ENCODE measurements around the gene RAD52. TPM values are rescaled to one million over a fixed set of nuclear protein-coding genes. Genes with fewer than 3 reads are reported as not detected.

Gene RAD52
- polyA plus RNA-seq (2014; cell fraction: cytosol; rRNA removed), result 18.9 and 24.8 TPM in 2 replicates
- 81.6 and 104 TPM in 2 replicates for polyA plus RNA-seq (2014; cell fraction: nucleus; rRNA removed)

DNA sequence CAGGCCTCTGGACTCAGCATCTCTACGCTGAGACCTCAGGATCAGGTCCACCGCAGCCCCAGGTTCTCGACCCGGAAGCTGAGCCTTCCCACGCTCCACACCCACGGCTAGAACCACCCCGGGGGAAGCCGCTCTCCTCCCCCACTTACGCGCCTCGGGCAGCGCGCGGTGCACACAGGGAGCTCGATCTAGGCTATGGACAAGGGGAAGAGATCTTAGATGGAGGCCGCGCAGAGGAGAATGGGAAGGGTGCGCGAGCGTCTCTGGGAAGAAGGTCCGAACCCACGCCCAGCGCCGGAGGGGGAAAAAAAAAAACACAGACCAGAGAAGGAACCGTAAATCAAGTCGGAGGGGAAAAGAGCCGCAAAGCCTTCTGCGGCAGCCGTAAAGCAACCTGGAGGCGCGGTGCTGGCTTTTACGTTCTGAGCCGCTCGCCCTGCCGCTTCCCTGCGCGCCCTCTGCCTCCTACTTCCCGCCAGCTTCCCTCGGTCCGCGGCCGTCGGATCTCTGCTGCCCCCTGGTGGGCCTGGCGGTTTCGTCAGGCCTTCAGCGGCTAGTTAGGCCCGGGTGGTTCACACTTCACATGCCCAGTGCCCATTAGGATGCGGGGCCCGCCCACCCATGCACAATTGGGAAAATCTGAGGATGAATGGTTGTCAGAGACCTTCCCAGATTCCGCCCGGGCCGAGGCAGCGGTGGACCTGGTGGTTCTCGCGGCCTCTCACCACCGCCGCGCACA is at the start of gene RAD52:
Gene RAD52, minus strand, starts transcription at position 242 of the 739 bp plus-strand sequence. CDS start 16,636 bp downstream, outside the sequence.
- peak; percentile 100 for DNase-seq (ENCODE audit: low spot score)

DNA sequence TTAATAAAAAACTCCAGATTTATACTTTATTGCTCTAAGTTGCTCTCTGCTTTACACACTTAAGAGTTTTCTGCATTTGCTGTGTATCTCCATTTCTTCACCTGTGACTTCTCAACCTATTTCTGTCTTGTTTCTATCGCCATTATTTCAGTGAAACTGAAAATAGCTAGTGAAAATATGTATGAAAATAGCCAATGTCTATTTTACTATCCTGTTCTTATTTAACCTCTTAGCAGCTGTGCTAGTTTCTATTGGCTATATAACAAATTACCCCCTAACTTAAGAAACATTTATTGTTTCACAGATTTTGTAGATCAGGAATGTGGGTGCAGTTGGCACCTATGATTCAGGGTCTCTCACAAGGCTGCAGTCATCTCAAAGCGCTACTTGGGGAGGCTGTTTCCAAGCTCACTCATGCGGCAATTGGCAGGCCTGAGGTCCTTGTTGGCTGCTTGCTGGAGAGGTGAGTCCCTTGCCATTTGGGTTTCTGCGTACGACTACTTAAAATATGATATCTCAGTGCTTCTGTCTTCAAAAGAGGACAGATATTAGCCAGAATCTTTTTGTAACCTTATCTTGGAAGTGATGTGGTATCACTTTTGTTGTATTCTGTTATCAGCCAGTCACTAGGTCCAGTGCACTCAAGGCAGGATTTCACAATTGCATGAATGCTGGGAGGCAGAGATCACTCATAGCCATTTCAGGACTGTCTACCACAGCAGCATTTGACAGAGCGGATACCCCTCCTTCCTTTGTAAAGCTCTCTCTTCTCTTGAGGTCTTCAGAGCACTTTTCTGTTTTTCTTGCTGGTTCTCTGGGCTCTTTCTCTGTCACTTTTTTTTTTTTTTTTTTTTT is 48.8 kb upstream of the RAD52 start:
- DNase-seq (ENCODE audit: low spot score), result no peak

DNA sequence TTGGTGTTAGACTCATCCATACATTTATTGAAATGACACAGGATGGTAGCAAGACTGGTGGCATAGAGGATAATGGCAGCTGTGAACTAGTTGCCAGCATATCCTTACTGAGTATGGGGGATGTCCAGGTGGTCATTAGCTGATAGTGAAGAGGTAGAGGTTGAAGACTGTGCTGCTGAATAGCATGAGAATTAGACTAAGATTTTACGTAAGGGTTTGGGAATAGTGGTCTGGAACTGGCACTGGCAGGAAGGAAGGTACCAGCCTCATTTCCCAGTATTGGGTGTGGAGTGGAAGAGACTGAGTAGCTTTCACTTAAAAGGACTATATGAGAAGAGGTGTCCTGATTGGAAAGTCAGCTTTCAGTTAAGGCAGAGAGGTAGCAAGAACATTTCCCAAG is 48.0 kb upstream of the RAD52 start:
- no peak for DNase-seq (ENCODE audit: low spot score)

DNA sequence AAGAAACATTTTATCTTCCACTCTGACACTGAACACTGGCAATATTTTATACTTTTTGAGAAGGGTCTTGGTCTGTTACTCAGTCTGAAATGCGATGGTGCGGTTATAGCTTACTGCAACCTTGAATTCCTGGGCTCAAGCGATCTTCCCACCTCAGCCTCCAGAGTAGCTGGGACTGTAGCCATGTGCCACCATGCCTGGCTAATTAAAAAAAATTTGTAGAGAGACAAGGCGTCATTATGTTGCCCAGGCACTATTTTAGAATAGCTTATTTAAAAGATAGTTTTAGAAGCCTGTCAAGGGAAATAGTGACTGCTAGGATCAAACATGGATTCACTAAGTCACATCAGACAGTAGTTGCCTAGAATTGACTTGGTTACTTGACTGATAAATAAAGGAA is 47.4 kb upstream of the RAD52 start:
- no peak for DNase-seq (ENCODE audit: low spot score)

DNA sequence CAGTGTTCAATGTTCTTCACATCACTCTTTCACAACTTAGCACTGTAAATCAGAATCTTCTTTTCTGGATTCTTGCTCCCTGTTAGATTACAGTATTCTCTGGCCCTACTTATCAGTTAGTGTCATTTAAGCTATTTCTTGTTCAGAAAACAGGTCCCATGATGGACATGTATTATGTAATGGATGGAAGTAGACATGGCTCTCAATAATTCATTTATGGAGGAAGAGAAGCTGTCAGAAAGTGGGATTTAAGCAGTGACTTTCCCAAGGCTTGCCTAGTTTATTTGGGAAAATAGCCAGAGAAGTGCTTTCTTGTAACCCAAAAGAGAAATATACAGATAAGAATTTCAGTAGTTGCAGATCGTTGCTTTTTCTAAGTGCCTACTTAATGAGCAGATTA is 43.2 kb upstream of the RAD52 start:
- DNase-seq (ENCODE audit: low spot score), result no peak

DNA sequence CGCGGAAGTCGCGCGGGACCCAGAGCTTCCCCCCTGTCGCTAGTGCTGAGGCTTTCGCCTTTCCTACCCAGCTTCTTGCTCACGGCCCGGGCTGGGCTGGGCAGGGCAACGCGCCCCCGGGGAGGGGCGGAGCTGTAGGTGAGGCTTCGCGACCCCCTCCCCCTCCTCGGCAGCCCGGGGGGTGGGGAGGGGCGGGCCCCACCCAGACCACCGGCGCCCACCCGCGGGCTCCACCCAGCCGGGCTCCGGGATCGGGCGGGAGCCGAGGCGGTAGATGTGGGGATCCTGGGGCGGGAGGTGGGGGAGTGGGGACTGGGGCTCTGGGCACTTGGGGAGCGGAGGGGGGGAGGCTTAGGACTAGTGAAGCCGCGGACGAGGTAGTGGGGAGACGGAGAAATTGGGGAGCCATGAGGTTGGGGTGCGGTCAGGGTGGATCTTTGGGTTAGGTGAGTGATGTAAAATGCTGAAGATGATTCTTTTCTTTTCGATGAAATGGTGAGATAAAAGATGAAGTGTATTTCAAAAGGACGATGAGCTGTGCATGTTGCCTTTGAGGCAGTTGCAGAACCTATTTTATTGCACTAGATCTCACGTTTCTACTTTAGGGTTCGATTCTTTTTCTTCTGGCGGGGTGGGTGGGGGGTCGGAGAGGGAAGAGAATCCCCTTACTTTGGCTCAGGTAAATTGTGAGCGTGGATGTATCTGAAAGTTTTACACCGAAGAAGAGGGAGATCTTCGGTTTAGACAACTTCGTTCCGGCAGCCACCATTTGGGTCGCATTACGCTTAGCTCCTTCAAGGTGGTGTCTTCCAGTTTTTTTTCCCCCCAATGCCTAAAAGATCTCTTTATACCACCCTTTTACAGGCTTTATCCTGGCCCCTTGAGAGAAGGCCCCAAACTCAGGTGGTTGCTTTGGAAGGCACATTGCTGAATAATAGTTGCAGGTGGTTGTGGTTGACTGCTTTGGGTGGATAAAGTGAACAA is 42.1 kb upstream of the RAD52 start:
- peak; percentile 23 for DNase-seq (ENCODE audit: low spot score)

DNA sequence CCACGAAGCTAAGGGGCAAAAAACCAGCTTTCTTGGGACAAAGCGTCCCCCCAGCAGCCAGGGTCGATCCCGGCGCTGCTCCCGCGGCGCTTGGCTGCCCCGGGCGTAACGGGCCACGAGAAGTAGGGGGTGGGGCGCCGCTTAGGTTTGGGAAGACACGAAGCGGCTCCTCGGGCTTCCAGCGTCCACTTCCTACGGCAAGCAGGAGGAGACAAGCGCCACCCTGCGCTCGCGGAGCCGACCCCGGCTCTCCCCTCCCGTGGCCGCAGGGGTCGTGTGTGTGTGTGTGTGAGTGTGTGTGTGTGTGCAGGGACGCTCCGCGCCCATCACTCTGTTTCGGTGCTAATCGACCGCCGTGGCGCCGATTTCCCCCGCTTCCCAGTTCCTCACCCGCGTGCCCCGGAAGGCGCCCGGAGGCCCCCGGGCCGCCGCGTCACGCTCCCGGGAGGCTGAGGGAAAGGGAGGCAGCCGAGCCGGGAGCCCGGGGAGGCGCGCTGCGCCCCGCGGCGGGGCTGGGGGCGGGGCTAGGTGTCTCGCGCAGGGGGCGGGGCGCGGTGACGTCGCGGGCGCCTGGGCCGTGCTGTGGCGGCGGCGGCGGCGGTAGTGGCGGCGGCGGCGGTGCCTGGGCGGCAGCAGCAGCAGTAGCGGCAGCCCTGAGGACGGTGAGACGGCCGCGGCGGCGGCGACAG is 41.3 kb upstream of the RAD52 start, which contains the start of gene ERC1:
Gene ERC1, plus strand, starts transcription at position 563 of the 689 bp plus-strand sequence. CDS start 36,681 bp downstream, outside the sequence.
- peak; percentile 93 for DNase-seq (ENCODE audit: low spot score)

DNA sequence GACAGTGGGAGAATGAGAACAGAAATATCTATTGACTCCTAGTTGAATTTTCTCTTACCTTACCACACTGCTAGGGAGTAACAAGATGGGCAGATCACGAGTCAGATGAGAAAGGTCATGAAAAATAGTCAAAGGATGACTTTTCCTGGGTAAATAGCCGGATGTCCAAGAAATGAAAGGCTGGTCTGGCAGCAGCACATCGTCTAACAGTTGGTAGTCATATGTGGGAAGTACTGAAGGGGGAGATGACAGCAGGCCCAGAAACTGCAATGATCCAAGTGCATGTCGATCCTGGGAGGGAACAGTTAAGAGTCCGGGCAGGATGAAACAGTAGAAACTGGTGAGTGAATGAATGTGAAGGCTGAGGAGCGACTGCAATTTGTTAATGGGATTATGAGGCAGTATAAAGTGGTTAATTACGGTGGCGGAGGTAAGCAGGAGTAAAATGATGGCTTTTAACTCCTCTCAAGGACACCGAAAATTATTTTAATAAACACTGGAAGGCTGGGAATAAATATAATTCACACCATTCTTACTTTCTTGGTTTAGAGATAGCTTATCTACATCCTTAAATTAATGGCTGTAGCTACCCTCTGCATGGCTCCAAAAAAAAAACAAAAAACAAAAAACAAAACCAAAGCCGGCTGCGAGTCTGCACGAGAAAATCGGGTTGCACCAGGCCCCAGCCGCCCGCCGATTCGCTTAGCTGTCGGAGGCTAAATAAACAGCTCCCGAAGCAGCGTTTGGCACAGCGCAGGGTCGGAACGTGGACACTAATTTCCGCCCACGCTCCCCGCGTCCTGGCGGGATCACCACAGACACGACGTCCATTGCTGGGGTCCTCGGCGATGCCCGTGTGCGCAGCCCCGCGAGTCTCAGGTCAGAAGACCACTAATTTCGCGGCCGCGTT is 40.5 kb upstream of the RAD52 start:
- peak; percentile 70 for DNase-seq (ENCODE audit: low spot score)

DNA sequence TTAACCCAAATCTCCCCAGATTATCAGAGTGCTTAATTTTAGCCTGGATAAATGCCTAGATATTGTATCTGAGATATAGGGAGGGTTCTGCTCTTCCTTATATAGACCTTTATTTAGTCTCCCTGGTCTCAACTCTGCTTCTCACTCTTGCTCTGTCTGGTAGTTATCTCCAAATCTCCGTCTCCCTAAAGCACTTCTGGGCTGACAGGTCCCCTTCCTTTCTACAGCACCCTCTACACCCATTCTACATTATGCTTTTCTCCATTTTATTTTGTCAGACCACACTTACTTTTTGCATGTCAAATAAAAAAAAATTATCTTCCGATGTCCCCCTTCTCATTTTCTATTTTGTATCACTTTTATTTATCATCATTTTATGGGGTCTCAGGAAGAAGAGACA is 39.6 kb upstream of the RAD52 start:
- peak; percentile 22 for DNase-seq (ENCODE audit: low spot score)

DNA sequence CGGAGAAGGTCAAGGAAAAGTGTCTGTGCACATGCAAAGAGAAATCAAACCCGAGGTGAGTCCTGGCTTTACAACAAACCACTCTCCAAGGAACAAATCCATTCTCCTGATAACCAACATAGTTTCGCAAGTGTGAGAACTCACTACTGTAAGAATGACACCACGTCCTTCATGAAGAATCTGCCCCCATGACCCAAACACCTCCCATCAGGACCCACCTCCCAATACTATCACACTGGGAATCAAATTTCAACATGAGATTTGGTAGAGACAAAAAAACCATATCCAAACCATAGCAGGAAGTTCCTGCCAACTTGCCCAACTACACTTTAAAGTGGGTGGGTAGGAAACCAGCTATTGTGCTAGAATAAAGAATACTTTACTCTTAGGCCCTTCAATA is 39.2 kb upstream of the RAD52 start:
- no peak for DNase-seq (ENCODE audit: low spot score)

DNA sequence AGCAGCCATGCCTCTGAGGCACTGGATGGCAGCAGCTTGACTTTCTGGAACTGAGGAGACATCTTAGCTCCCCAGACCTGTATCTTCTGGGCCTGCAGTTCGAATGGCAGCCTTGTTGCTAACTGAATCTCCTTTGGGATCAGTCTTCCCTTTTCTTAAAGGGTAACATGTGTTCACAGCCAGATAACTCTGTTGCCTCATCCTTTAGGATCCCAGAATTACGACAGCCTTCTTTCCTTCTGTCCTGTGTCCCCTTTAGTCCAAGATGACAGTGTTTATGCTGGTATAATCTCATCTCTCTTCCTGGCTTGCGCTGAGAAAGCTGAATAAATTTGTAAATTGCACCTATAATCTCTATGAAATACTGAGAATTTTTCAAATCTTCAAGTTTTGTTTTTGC is 32.5 kb upstream of the RAD52 start:
- no peak for DNase-seq (ENCODE audit: low spot score)

DNA sequence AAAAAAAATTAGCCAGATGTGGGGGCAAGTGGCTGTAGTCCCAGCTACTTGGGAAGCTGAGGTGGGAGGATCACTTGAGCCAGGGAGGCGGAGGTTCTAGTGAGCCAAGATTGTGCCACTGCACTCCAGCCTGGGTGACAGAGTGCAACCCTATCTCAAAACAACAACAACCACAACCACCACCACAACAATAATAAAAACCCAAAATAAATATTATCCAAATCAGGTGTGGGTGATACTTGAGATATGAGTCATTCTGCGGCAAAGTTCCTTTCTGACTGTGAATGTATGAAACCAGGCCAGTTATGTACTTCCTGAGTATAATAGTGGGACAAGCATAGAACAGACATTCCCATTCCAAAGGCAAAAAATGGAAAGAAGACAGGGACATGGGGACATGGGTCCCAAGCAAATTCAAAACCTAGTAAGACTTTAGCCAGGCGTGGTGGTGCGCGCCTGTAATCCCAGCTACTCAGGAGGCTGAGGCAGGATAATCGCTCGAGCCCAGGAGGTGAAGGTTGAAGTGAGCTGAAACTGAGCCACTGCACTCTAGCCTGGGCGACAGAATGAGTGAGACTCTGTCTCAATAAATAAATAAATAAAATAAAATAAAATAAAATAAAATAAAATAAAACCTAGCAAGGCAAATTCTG is 31.8 kb upstream of the RAD52 start:
- DNase-seq (ENCODE audit: low spot score), result no peak

DNA sequence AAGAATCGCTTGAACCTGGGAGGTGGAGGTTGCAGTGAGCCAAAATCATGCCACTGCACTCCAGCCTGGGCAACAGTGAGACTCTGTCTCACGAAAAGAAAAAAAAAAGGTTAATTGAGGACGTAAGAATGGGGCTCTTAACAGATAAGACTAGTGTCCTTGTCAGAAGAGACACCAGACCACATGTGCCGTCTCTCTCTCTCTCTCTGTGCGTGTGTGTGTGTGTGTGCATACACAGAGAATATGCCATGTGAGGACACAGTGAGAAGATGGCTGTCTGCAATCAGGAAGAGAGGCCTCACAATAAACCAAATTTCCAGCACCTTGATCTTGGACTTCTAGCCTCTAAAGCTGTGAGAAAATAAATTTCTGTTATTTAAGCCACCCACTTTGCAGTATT is 29.9 kb upstream of the RAD52 start:
- no peak for DNase-seq (ENCODE audit: low spot score)

DNA sequence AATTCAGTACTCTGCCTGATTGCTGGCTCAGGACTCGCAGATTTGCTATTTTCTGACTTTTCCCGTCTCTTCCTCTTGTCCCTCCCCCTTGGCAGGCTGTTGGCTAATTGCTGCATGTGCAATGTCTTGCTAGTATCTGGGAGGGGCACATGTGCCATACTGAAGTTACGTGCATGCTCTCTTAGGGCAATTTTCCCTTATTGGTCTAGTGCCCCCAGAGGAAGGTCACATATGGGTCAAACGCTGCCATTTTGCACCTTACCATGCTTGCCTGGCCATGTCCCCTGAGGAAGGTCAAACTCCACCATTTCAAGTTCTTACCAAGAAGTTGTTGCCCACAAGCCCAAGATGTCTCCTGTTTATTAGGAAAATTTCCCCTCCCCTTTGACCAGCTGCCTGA is 27.7 kb upstream of the RAD52 start:
- DNase-seq (ENCODE audit: low spot score), result no peak

DNA sequence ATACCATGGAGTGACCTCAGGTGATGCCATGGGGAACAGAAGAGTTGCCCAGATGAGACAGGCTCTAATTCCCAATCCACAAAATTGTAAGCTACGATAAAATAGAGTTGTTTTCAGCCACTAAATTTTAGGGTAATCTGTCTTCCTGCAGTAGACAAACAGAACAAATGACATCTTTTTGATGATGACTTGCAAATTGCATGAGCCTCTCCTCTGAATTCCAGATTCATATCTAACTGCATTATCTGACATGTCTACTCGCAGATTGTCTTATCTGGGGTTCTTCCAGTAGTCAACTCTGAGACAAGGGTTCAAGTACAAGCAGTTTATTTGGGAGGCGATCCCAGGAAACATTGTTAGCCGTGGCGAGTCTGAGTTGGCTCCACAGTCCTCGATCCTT is 27.1 kb upstream of the RAD52 start:
- DNase-seq (ENCODE audit: low spot score), result no peak

DNA sequence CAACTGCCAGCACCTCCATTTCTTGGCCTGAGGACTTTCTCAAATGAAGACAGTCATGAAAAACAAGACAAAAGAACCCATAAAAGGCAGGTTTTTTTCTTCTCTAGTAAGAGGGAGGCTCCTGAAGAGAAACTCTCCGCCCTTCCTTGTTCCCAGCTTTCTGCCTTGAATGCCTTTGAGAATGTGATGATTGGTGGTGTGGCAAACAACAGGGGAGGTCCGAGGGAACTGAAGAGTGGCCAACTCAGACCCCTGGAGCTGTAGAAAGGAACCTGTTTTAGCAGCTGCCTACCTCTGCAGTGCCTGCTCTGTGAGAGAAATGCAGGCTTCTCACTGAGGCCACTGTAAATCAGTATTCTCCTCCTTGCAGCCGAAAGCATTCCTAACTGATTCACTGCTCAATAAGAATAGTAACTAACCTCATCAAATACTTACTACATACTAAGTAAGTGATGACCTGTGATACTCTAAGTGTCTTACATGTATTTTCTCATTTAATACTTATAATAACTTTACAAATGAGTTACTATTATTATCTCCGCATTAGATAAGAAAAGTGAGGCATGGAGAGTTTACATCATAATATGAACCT is 24.9 kb upstream of the RAD52 start:
- DNase-seq (ENCODE audit: low spot score), result no peak

DNA sequence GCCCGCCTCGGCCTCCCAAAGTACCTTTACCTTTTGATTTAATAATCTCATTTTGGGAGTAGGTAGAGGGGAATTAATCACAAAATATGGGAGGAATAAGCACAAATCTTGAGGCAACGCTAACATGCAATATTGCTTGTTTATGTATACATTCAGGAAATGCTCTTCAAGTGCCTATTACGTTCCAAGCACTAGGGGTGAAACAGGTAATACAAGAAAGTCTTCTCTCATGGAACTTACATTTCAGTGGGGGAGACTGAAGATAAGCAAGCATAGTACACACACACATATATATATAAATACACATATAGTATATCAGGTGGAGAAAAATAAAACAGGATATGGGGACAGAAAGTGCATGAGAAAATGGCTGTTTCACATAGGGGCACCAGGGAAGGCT is 22.5 kb upstream of the RAD52 start:
- DNase-seq (ENCODE audit: low spot score), result no peak

DNA sequence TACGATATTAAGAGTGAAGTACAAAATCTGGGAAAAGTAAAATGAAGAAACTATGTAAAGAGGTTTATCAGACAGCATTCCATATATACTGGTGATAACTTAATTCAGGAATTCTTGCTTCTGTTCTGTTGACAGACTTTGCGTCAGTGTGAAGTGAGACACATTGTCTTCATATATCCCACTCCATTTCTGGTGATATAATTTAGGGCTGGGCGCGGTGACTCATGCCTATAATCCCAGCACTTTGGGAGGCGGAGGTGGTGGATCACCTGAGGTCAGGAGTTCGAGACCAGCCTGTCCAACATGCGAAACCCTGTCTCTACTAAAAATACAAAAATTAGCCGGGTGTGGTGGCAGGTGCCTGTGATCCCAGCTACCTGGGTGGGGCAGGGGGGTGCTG is 20.3 kb upstream of the RAD52 start:
- no peak for DNase-seq (ENCODE audit: low spot score)

DNA sequence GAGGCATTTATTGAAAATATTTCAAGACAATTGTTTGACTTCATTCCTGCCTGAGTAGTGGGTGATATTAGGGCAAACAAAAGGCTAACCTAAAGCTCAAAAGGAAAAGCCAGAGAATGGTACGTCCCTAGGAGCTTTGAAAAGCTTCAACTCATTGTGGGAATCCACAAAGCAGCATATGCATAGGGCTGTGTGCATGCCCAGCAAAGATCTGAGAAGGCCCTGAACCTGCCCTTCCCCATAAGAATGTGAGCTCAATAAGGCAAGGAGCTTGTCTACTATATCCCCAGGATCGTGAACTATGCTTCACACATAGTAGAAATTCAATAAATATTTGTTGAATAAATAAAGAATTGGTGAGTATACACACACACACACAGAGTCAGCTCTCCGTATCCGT is 19.1 kb upstream of the RAD52 start:
- no peak for DNase-seq (ENCODE audit: low spot score)
